ENCODE data around the gene GAL3ST1. TPM values are rescaled to one million over a fixed set of nuclear protein-coding genes. Genes with fewer than 3 reads are reported as not detected.
A peak's percentile ranks its signal among the peaks of the same experiment; 100 is the strongest.

The GAL3ST1 gene
- total RNA-seq, 1 experiment from 2014 or later, result 2.1 TPM

GRCh38 chr22:30614268-30614667, 39.8 kb upstream of the GAL3ST1 start:
- ATAC-seq, result no peak
- Histone ChIP-seq H3K36me3 (ENCODE audit: control insufficient read depth in 1 of 2, insufficient read depth in 2 of 2, low read length in 2 of 2) (no peaks in the 10 kb centered on the region), H3K9me3 (ENCODE audit: control insufficient read depth in 1 of 2, insufficient read depth in 1 of 2, low read depth in 1 of 2, low read length in 2 of 2) (no peaks in the 10 kb centered on the region), H3K9ac (ENCODE audit: low read length) (no peak overlapping the region), H4K20me1 (ENCODE audit: insufficient read depth) (no peaks in the 10 kb centered on the region), H3K4me1 (ENCODE audit: control insufficient read depth in 1 of 2, insufficient read depth in 2 of 2, low read length in 2 of 2) (peaks cover 6 to 8% of the 10 kb centered on the region in 2 experiments), H3K79me2 (ENCODE audit: insufficient read depth, low read length) (no peaks in the 10 kb centered on the region), H3K27ac (ENCODE audit: low read depth, low read length) (no peak overlapping the region), H3K27me3 (ENCODE audit: insufficient read depth, low read length) (no peaks in the 10 kb centered on the region), H3K4me3 (replicated peaks in 1 of 2; ENCODE audit: low read depth in 1 of 2, low read length in 2 of 2) (no peak overlapping the region), H2AFZ (ENCODE audit: low read depth, low read length, poor library complexity, severe bottlenecking) (no peak overlapping the region), H3K4me2 (ENCODE audit: low read length) (no peak overlapping the region), H3K9me2 (ENCODE audit: insufficient read depth) (no peaks in the 10 kb centered on the region)
- ChIA-PET POLR2A (no interaction called here), CTCF (interaction anchor here (0.8 to 1.6 kb wide), 2 partner anchors 8 to 20 kb away, joined by 3 to 5 read pairs; no protein-coding TSS in a partner anchor), RAD21 (ENCODE audit: low non-redundant PET in 1 of 2, low total read pairs in 2 of 2, uncharacterized antibody in 2 of 2, unreplicated experiment in 2 of 2) (no interaction called here)
- intact Hi-C loops (cut with micrococcal nuclease), result no loop called here
- no TSS peak for BruUV-seq (replicated peaks)
- DNase-seq (ENCODE audit: low read depth, low spot score), result no peak
- TF ChIP-seq, protein P1, sequence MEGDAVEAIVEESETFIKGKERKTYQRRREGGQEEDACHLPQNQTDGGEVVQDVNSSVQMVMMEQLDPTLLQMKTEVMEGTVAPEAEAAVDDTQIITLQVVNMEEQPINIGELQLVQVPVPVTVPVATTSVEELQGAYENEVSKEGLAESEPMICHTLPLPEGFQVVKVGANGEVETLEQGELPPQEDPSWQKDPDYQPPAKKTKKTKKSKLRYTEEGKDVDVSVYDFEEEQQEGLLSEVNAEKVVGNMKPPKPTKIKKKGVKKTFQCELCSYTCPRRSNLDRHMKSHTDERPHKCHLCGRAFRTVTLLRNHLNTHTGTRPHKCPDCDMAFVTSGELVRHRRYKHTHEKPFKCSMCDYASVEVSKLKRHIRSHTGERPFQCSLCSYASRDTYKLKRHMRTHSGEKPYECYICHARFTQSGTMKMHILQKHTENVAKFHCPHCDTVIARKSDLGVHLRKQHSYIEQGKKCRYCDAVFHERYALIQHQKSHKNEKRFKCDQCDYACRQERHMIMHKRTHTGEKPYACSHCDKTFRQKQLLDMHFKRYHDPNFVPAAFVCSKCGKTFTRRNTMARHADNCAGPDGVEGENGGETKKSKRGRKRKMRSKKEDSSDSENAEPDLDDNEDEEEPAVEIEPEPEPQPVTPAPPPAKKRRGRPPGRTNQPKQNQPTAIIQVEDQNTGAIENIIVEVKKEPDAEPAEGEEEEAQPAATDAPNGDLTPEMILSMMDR (IDR thresholded peaks at IDR 0.05 in 2 of 3, conservative IDR thresholded peaks at IDR 0.05 in 1 of 3; ENCODE audit: borderline replicate concordance in 1 of 3, insufficient read depth in 1 of 3, low read depth in 2 of 3, low read length in 2 of 3), result no peak

- ChIA-PET RAD21 (ENCODE audit: low non-redundant PET in 1 of 2, low total read pairs in 2 of 2, uncharacterized antibody in 2 of 2, unreplicated experiment in 2 of 2) (no interaction called here), CTCF (interaction anchor here (1.0 to 1.3 kb wide), 2 partner anchors 11 to 142 kb away, joined by 6 read pairs; no protein-coding TSS in a partner anchor), POLR2A (no interaction called here)
- H3K9me3 ChIP-seq (ENCODE audit: control insufficient read depth in 1 of 2, insufficient read depth in 1 of 2, low read depth in 1 of 2, low read length in 2 of 2), result no peaks in the 10 kb centered on the region
- no peak for TF ChIP-seq TCF7L2 (IDR thresholded peaks at IDR 0.05; ENCODE audit: borderline replicate concordance, extremely low read depth, insufficient read depth, insufficient read length)
- TF ChIP-seq JUND (IDR thresholded peaks at IDR 0.05), result no peak
- no peak for TF ChIP-seq ZNF274 (IDR thresholded peaks at IDR 0.05; ENCODE audit: low read depth, low read length)
- TF ChIP-seq RAD21 (IDR thresholded peaks at IDR 0.05; ENCODE audit: low read depth), result no peak
- no peak for TF ChIP-seq FOSL1 (IDR thresholded peaks at IDR 0.05; ENCODE audit: low read depth)
- no peak for TF ChIP-seq MAX (IDR thresholded peaks at IDR 0.05)
- TF ChIP-seq, protein P1 (IDR thresholded peaks at IDR 0.05 in 2 of 3, conservative IDR thresholded peaks at IDR 0.05 in 1 of 3; ENCODE audit: borderline replicate concordance in 1 of 3, insufficient read depth in 1 of 3, low read depth in 2 of 3, low read length in 2 of 3), result peak in 1 of 3 experiments; percentile 14; a peak in 1 of 6 replicates
- no peak for TF ChIP-seq ATF3 (IDR thresholded peaks at IDR 0.05)
- no peaks in the 10 kb centered on the region for H3K27me3 ChIP-seq (ENCODE audit: insufficient read depth, low read length)
- DNase-seq (ENCODE audit: low read depth, low spot score) (no peak), ATAC-seq (peak; percentile 60; the same call in 1 of the 2 replicates)
- no peaks in the 10 kb centered on the region for H3K36me3 ChIP-seq (ENCODE audit: control insufficient read depth in 1 of 2, insufficient read depth in 2 of 2, low read length in 2 of 2)
- H3K4me2 ChIP-seq (ENCODE audit: low read length), result no peak overlapping the region
- no peaks in the 10 kb centered on the region for H3K79me2 ChIP-seq (ENCODE audit: insufficient read depth, low read length)
- H4K20me1 ChIP-seq (ENCODE audit: insufficient read depth), result no peaks in the 10 kb centered on the region
- no peak overlapping the region for H3K27ac ChIP-seq (ENCODE audit: low read depth, low read length)
- H3K9ac ChIP-seq (ENCODE audit: low read length), result no peak overlapping the region
- no peak overlapping the region for H3K4me3 ChIP-seq (replicated peaks in 1 of 2; ENCODE audit: low read depth in 1 of 2, low read length in 2 of 2)
- intact Hi-C loops (cut with micrococcal nuclease), result no loop called here
- peaks cover 14 to 22% of the 10 kb centered on the region in 2 experiments for H3K4me1 ChIP-seq (ENCODE audit: control insufficient read depth in 1 of 2, insufficient read depth in 2 of 2, low read length in 2 of 2)
- H3K9me2 ChIP-seq (ENCODE audit: insufficient read depth), result no peaks in the 10 kb centered on the region
- no peak overlapping the region for H2AFZ ChIP-seq (ENCODE audit: low read depth, low read length, poor library complexity, severe bottlenecking)
- no TSS peak for BruUV-seq (replicated peaks)
Measured at GRCh38 chr22:30612789-30613188, 38.3 kb upstream of the GAL3ST1 start.
